NCI-H128 (cell line): ENCODE results near the gene CIAO1.
"Not testable (repeated sequence)": the region's sequence is repeated elsewhere in the genome, so short reads cannot be mapped to it uniquely, and the experiment has no call there.

ENCODE experiments used
- DNase-seq: peaks from one replicate; lab custom pipeline; 2025; ENCODE audit not compliant: unreplicated experiment; lab: John Stamatoyannopoulos, UW

Gene CIAO1

GRCh38 chr2:96265840-96266679 lies at the start of gene CIAO1, which contains the start of gene TMEM127:
TSS of gene CIAO1 (plus strand) at chr2:96266225. CDS start at chr2:96266351, 126 bp downstream.
TSS of gene TMEM127 (minus strand) at chr2:96265997. CDS start at chr2:96265381, 616 bp downstream.
- peak; percentile 91 for DNase-seq

DNA sequence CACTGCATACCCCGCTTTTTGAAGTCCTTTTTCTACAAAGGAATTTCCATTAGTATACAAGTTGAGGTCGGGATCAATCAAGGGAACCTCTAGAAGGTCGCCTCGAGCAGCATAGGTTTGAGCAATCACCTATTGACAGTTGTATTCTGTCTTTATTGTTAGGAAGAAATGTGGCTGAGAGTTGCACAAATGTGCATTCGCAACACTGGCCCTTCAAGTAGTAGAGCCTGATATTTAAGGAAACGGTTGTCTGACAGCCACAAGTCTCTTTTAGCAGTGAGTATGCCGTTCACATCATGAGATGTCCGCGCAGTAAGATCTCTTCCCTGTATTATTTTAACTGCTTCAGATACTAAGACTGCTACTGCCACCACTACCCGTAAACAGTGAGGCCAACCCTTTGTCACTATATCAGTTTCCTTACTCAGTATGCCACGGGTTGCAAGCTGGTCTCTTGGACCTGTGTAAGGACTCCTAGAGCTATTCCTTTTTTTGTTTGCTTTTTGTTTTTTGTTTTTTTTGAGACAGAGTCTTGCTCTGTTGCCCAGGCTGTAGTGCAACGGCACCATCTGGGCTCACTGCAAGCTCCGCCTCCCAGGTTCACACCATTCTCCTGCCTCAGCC lies 47.4 kb upstream of the CIAO1 start:
- DNase-seq: no peak

DNA sequence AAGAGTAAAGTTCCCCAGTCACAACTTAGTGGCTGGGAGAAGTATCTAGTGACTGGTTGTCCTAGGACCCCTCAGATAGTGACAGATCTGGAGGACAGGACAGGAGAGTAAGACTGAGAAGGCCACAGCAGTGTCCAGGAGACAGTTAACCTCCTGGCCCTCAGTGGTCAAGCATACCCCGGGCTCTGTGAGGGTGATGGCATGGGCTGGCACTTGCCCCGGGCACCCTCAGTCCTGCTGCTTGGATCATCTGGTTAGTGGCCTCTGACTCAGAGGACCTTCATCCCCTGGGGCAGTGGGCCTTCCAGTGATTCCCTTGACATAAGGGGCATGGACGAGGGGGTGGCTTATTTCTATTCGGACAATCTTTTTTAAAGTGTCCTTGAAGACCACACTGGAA lies 46.1 kb upstream of the CIAO1 start:
- not testable (repeated sequence) for DNase-seq

GRCh38 chr2:96221106-96221505 lies 44.9 kb upstream of the CIAO1 start:
- DNase-seq: not testable (repeated sequence)

DNA sequence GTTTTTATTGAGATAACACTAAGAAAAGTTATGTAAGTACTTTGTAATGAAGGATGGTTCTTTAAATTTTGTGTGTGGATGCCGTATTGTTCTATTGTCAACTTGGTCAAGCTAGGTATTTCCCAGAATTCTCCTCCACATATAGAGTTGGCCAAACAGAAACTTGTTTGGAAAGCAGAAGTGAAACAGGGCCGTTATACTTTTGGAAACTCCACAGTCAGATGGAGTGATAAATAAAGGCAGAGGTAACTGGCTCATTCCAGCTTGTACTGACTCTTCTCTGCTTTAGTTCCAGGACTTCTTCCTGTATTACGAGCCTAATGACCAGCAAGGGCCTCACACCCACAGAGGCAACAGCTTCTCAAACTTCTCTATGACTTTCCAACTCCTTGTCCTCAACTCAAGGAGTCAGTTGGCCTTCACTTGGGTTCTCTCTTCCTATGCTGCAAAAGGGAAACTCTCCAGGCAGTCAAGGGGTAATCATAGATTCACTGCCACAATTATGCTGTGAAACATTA lies 41.0 kb upstream of the CIAO1 start:
- no peak for DNase-seq

DNA sequence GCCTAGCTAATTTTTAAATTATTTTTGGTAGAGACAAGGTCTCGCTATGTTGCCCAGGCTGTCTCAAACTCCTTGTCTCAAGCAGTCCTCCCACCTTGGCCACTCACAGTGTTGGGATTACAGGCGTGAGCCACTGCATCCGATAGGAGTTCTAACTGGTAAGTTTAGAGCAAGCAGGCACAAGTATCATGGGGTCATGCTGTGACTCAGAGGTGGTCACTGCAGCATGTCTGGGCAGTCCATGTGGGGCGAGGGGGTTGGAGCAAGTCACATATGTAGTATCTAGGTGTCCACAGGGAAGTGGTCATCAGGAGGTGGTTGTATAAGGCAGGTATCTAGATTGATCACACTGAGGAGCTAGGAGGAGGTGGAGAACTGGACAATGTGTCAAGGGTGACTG lies 34.7 kb upstream of the CIAO1 start:
- DNase-seq: no peak

DNA sequence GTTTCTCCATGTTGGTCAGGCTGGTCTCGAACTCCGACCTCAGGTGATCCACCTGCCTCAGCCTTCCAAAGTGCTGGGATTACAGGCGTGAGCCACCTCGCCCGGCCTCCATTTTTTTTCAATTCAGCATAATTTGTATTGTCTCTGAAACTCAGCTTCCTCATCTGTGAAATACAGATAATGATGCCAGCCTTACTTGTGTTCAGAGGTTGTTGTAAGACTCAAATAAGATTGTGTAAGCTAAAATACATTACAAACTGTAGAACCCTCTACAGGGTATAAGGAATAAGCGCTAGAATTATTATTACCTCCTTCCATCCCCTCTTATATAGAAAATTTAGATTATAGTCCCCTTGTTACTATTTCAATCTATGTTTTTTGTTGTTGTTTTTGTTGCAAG lies 32.6 kb upstream of the CIAO1 start:
- no peak for DNase-seq

DNA sequence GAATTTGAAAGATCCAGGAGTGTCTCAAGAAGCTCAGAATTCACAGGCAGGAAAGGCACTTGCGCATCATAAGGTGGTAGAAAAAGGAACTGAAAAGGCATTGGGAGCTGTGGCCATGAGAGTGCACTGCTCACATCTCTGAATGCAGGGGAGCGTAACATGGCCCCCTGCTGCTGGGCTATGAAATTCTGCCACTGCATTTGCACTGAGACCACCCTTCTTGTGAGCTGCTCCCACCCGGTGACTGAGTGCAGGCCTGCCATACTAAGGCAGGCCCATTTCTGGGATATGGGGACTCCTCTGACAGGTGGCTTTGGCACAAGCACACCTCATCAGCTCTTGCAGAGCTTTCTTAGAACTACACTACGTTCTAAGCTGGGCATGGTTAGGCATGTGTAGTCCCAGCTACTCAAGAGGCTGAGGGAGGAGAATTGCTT lies 32.1 kb upstream of the CIAO1 start:
- DNase-seq: no peak

DNA sequence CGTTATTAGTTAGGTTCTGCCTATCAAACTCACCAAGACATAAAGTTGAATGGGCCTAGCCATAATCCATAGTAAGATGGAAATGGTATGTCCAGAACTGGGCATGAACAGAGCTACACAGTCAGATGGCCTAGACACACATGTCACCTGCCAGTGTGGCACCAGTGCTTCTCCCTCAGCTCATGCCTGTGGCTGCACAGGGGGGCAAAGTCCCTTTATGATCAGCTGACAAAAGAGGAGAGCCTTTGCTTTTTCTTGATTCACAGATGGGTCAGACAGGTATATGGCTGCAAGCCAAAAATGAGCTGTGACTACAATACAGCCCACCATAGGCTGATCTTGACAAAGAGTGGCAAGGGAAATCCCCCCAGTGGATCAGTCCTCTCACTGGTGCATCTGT lies 29.1 kb upstream of the CIAO1 start:
- DNase-seq: no peak

DNA sequence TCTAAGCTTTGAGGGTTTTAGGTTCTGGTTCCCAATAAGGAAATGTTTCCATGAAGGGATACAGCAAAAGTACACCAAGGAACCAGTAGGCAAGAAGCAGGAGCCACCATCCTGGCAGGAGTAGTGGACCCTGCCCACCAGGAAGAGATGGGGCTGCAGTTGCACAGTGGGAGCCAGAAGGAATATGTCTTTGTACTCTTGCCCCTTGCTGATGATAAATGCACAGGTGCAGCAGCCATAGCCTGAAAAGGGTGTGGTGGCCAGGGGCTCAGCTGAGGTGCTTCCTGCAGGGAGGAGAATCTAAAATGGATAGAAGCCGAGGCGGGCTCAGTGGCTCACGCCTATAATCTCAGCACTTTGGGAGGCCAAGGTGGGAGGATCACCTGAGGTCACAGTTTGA lies 27.8 kb upstream of the CIAO1 start:
- DNase-seq: no peak

GRCh38 chr2:96239091-96239490 lies 26.9 kb upstream of the CIAO1 start:
- no peak for DNase-seq

- DNase-seq: no peak
Observed at GRCh38 chr2:96239745-96240264, 26.2 kb upstream of the CIAO1 start.

- no peak for DNase-seq
Observed at GRCh38 chr2:96240341-96241038, 25.5 kb upstream of the CIAO1 start.

DNA sequence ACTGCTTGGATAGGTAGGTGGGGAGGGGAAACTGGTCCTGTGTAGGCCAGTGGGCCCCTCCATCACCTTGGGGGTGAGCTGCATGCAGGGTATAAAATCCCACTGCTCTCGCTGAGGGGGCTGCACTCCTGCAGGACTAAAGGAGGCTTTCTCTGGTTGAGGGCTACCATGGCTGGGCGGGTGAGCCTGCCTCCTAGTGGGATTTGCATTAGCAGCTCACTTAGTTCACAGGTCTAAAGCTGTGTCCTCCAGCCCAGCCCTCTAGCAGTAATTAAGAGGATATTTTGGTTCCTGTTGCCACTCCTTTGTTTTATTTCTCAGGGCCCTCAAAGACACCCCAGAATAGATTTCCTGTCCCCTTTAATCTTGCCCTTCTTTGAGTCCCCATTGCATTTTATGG lies 24.8 kb upstream of the CIAO1 start:
- DNase-seq: no peak

GRCh38 chr2:96241900-96242611 lies 24.0 kb upstream of the CIAO1 start:
- DNase-seq: no peak

DNA sequence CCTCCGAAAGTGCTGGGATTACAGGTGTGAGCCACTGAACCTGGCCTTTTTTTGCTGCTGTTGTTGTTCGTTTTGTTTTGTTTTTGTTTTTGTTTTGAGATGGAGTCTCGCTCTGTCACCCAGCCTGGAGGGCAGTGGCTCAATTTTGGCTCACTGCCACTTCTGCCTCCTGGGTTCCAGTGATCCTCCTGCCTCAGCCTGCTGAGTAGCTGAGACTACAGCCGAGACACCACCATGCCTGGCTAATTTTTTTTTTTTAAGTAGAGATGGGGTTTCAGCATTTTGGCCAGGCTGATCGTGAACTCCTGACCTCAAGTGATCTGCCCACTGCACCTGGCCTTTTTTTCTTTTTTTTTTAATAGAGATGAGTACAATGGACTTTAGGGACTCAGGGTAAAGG lies 22.2 kb upstream of the CIAO1 start:
- no peak for DNase-seq

DNA sequence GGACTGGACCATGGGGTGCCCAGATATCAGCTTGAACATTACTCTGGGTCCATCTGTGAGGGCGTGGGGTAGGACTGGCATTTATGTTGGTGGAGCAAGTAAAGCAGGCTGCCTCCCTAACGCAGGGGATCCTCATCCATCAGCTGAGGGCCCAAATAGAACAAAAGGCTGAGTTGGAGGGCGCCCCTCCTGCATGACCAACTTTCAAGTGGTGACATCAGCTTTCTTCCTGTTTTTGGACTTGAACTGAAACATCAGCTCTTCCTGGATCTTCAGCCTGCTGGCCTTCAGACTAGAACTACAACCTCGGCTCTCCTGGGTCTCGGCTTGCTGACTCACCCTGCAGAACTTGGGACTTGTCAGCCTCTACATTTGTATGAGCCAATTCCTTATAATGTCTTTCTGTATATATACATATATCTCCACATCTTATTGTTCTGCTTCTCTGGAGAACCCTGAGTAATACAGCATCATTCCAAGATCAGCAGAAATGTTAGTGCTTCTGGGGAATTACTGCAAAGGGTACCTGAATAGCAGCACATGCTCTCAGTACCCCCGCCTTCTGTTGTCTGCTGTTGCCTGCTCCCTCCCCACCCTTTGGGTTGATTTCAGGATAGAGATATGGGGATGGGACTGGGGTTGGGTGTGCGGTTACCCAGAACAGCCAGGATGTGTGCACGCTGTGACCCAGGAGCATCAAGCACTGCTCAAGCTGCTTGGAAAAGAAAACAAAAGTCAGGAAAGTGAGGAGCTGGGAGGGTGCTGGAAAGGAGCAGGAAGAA lies 20.2 kb upstream of the CIAO1 start:
- DNase-seq: no peak

- DNase-seq: no peak
Observed at GRCh38 chr2:96247009-96247408, 19.0 kb upstream of the CIAO1 start.

- no peak for DNase-seq
Observed at GRCh38 chr2:96247896-96248295, 18.1 kb upstream of the CIAO1 start.

DNA sequence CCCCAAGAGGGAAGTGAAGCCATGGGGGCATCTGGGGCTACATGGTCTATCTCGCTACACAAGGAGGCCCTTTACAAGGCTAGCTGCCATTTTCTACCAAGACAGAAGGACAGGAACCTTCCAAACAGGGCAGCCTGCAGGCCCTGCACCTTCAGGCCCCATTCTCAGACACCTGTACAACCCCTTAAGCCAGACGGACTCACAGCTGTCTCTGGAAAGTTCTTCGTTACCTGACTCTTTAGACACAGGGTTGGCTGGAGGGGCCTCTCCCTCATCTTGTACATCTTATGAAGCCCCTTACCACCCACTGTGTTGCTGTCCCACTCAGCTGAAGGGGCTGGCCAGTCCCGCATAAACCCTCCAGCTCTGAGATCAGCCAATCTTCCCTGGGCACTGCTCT lies 17.4 kb upstream of the CIAO1 start:
- DNase-seq: no peak
